Body of pancreas (tissue), 4 donors: ENCODE results near the gene ADGRL3.

Source experiments
- POLR2A ChIP-seq, 3 donors: fragments of 450-650 bp; IDR thresholded peaks; one replicate each; pipeline ENCODE4 v1.6.1; 2016; ENCODE audit warnings: antibody characterized with exemption in 3 of 3, mild to moderate bottlenecking in 2 of 3
- TF ChIP-seq, protein P1 (sequence below), 7 experiments: fragments of 450-650 bp in 4 of 7; fragments of 200-600 bp in 3 of 7; sonication (generic) in 3 of 7; IDR thresholded peaks; one replicate each; pipeline ENCODE4 v1.5.1; 2016 to 2019; ENCODE audit warnings: antibody characterized with exemption in 7 of 7

- no peak for TF ChIP-seq POLR2A (IDR thresholded peaks at IDR 0.05)
- TF ChIP-seq, protein P1, sequence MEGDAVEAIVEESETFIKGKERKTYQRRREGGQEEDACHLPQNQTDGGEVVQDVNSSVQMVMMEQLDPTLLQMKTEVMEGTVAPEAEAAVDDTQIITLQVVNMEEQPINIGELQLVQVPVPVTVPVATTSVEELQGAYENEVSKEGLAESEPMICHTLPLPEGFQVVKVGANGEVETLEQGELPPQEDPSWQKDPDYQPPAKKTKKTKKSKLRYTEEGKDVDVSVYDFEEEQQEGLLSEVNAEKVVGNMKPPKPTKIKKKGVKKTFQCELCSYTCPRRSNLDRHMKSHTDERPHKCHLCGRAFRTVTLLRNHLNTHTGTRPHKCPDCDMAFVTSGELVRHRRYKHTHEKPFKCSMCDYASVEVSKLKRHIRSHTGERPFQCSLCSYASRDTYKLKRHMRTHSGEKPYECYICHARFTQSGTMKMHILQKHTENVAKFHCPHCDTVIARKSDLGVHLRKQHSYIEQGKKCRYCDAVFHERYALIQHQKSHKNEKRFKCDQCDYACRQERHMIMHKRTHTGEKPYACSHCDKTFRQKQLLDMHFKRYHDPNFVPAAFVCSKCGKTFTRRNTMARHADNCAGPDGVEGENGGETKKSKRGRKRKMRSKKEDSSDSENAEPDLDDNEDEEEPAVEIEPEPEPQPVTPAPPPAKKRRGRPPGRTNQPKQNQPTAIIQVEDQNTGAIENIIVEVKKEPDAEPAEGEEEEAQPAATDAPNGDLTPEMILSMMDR (IDR thresholded peaks at IDR 0.05): no peak
These were observed 715.4 kb downstream of the ADGRL3 start for GRCh38 chr4:61915501-61915900.
